Measurements from ENCODE around the gene GLG1.

- TF ChIP-seq EZH2 (IDR thresholded peaks at IDR 0.05; ENCODE audit: insufficient read depth, low read length) (no peak), CTCF (IDR thresholded peaks at IDR 0.05; ENCODE audit: insufficient read depth, low read depth, low read length) (no peak)
Measured at GRCh38 chr16:74472540-74472939, 134.4 kb downstream of the GLG1 start.
